Measurements from ENCODE around the gene FOXL2. TPM values are rescaled to one million over a fixed set of nuclear protein-coding genes. Genes with fewer than 3 reads are reported as not detected.

The FOXL2 gene
- polyA plus RNA-seq, 2 of the 4 experiments (the other 2 are of a cell fraction): 1.2 to 3.1 TPM

- no peak for ATAC-seq
- CTCF ChIA-PET: interaction anchor here (0.6 to 1.9 kb wide), 3 partner anchors 12 to 380 kb away, joined by 3 to 9 read pairs (median 4); no protein-coding TSS in a partner anchor
- Histone ChIP-seq H3K9me3 (no peaks in the 10 kb centered on the region), H3K4me2 (no peak overlapping the region), H3K4me3 (no peak overlapping the region), H3K27ac (no peak overlapping the region), H3K4me1 (no peaks in the 10 kb centered on the region)
- no peak for DNase-seq (ENCODE audit: low read depth in 1 of 2, low spot score in 1 of 2)
- POLR2A ChIA-PET: no interaction called here
- 55% methylated on average over 8 of the region's 8 CpGs for WGBS (ENCODE audit: missing lambda C conversion rate)
- no peak for TF ChIP-seq CHD4 (IDR thresholded peaks at IDR 0.05; ENCODE audit: borderline replicate concordance)
- no peak for FAIRE-seq
Observed at GRCh38 chr3:138901567-138901966, 45.4 kb downstream of the FOXL2 start.

- 67% methylated on average over 5 of the region's 5 CpGs for WGBS (ENCODE audit: missing lambda C conversion rate)
- H3K4me3 ChIP-seq: no peak overlapping the region
- no peak overlapping the region for H3K4me2 ChIP-seq
- H3K4me1 ChIP-seq: no peaks in the 10 kb centered on the region
- DNase-seq (ENCODE audit: low read depth in 1 of 2, low spot score in 1 of 2) (no peak), FAIRE-seq (no peak), ATAC-seq (no peak)
- POLR2A ChIA-PET: no interaction called here
- H3K9me3 ChIP-seq: no peaks in the 10 kb centered on the region
- TF ChIP-seq ZC3H11A (IDR thresholded peaks at IDR 0.05) (no peak), RFX5 (IDR thresholded peaks at IDR 0.05) (no peak), CHD2 (IDR thresholded peaks at IDR 0.05; ENCODE audit: low read length, partially characterized antibody) (no peak), MAX (IDR thresholded peaks at IDR 0.05) (no peak), E2F6 (IDR thresholded peaks at IDR 0.05; ENCODE audit: borderline replicate concordance, low read depth) (no peak), MAFK (IDR thresholded peaks at IDR 0.05; ENCODE audit: partially characterized antibody) (no peak), POLR2AphosphoS2 (conservative IDR thresholded peaks at IDR 0.05; ENCODE audit: low read length) (no peak), KDM5A (IDR thresholded peaks at IDR 0.05) (no peak), EHF (CRISPR knock-in tag; IDR thresholded peaks at IDR 0.05) (no peak), POLR2A (IDR thresholded peaks at IDR 0.05; ENCODE audit: low read length) (no peak), EHMT2 (IDR thresholded peaks at IDR 0.05; ENCODE audit: low read depth) (no peak), FOSB (CRISPR knock-in tag; IDR thresholded peaks at IDR 0.05) (no peak), ELK1 (IDR thresholded peaks at IDR 0.05; ENCODE audit: low read depth, low read length) (no peak), BCL3 (IDR thresholded peaks at IDR 0.05) (no peak), ESRRA (IDR thresholded peaks at IDR 0.05; ENCODE audit: borderline replicate concordance, low read length) (no peak), JUNB (IDR thresholded peaks at IDR 0.05) (no peak), USF2 (IDR thresholded peaks at IDR 0.05) (no peak), TFCP2L1 (CRISPR knock-in tag; IDR thresholded peaks at IDR 0.05) (no peak), RCOR1 (IDR thresholded peaks at IDR 0.05; ENCODE audit: low read depth, low read length) (no peak)
- no peak overlapping the region for H3K27ac ChIP-seq
- CTCF ChIA-PET: interaction anchor here (0.6 to 3.5 kb wide), 4 partner anchors 13 to 447 kb away, joined by 3 to 19 read pairs (median 4); no protein-coding TSS in a partner anchor
Observed at GRCh38 chr3:138899351-138899991, 47.5 kb downstream of the FOXL2 start.

GRCh38 chr3:138898708-138899107 is 48.2 kb downstream of the FOXL2 start:
- ATAC-seq (no peak), DNase-seq (ENCODE audit: low read depth in 1 of 2, low spot score in 1 of 2) (no peak), FAIRE-seq (no peak)
- no peaks in the 10 kb centered on the region for H3K9me3 ChIP-seq
- no peak overlapping the region for H3K4me2 ChIP-seq
- ChIA-PET CTCF (interaction anchor here (0.5 to 3.5 kb wide), 4 partner anchors 17 to 446 kb away, joined by 3 to 19 read pairs (median 4); no protein-coding TSS in a partner anchor), POLR2A (no interaction called here)
- no peak overlapping the region for H3K4me3 ChIP-seq
- no peak overlapping the region for H3K27ac ChIP-seq
- no peaks in the 10 kb centered on the region for H3K4me1 ChIP-seq
- TF ChIP-seq GATA3 (IDR thresholded peaks at IDR 0.05; ENCODE audit: borderline replicate concordance) (no peak), NPAS2 (CRISPR knock-in tag; IDR thresholded peaks at IDR 0.05; ENCODE audit: borderline replicate concordance) (no peak), SREBF2 (IDR thresholded peaks at IDR 0.05) (no peak), MAX (IDR thresholded peaks at IDR 0.05) (no peak), HOXA7 (CRISPR knock-in tag; IDR thresholded peaks at IDR 0.05) (no peak), JUN (IDR thresholded peaks at IDR 0.05) (no peak), FOSB (CRISPR knock-in tag; IDR thresholded peaks at IDR 0.05) (no peak), RFX5 (IDR thresholded peaks at IDR 0.05) (no peak), HEYL (CRISPR knock-in tag; IDR thresholded peaks at IDR 0.05) (no peak), EP300 (IDR thresholded peaks at IDR 0.05) (no peak), USF2 (IDR thresholded peaks at IDR 0.05) (no peak), FOXS1 (CRISPR knock-in tag; IDR thresholded peaks at IDR 0.05) (no peak), HES2 (IDR thresholded peaks at IDR 0.05) (no peak), TFCP2L1 (CRISPR knock-in tag; IDR thresholded peaks at IDR 0.05) (no peak), MAZ (IDR thresholded peaks at IDR 0.05; ENCODE audit: borderline replicate concordance, low read depth, low read length) (no peak), NFE2L2 (conservative IDR thresholded peaks at IDR 0.05; ENCODE audit: low read length) (no peak)
